Retinal pigment epithelial cell (primary cell): ENCODE measurements around the gene CADPS.

Experiments used
- DNase-seq: peaks from one replicate; pipeline ENCODE4 v3.0.0-alpha.2; 2010; ENCODE audit warnings: low read depth
- H3K4me3 ChIP-seq: 2 replicates; pipeline ENCODE4 v1.5.1; 2011; ENCODE audit warnings: mild to moderate bottlenecking, low read length, control low read depth, moderate library complexity
- TF ChIP-seq, protein P1 (sequence below): conservative IDR thresholded peaks from 2 replicates; pipeline ENCODE4 v1.5.1; 2011; ENCODE audit warnings: low read depth, low read length, control low read depth, inconsistent platforms

The CADPS gene

DNA sequence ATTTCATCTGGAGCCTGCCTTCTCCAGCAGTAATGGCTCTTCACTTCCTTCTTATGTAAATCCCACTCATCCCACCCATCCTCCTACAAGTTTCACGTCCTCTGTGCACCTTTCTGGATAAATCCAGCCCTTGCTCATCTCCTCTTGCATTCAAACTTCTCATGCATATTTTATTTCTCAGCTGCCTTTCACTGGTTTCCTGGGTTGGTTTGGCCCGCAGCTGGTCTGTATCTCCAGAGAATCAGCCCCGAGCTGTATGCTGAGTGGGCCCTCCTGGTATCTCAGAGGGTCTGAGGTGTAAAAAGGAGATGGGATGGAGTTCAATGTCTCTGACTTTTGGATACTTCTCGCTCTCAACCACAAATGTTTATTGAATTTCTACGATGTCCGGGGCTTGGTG is 253.3 kb downstream of the CADPS start:
- H3K4me3 ChIP-seq: no peak overlapping the region
- TF ChIP-seq, protein P1, sequence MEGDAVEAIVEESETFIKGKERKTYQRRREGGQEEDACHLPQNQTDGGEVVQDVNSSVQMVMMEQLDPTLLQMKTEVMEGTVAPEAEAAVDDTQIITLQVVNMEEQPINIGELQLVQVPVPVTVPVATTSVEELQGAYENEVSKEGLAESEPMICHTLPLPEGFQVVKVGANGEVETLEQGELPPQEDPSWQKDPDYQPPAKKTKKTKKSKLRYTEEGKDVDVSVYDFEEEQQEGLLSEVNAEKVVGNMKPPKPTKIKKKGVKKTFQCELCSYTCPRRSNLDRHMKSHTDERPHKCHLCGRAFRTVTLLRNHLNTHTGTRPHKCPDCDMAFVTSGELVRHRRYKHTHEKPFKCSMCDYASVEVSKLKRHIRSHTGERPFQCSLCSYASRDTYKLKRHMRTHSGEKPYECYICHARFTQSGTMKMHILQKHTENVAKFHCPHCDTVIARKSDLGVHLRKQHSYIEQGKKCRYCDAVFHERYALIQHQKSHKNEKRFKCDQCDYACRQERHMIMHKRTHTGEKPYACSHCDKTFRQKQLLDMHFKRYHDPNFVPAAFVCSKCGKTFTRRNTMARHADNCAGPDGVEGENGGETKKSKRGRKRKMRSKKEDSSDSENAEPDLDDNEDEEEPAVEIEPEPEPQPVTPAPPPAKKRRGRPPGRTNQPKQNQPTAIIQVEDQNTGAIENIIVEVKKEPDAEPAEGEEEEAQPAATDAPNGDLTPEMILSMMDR: no peak
- no peak for DNase-seq

DNA sequence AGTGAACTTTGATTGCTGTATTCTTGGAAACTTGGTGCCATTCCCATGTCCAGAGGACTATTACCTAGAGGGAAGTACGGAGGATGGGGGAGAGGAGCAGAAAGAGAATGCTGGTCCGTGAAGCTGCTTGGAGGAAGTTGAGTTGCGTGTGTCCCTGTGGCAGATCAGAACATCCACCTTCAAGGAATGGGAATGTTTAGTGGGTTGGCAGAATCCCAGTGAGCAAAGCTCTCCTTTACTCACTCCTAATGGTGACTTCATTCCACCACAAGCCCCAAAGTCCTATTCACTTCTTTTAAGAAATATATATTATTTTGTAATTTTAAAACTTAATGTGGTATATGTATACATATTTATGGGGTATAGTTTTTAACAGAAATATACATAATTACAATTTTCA is 254.0 kb downstream of the CADPS start:
- TF ChIP-seq, protein P1: no peak
- DNase-seq: no peak
- no peak overlapping the region for H3K4me3 ChIP-seq

DNA sequence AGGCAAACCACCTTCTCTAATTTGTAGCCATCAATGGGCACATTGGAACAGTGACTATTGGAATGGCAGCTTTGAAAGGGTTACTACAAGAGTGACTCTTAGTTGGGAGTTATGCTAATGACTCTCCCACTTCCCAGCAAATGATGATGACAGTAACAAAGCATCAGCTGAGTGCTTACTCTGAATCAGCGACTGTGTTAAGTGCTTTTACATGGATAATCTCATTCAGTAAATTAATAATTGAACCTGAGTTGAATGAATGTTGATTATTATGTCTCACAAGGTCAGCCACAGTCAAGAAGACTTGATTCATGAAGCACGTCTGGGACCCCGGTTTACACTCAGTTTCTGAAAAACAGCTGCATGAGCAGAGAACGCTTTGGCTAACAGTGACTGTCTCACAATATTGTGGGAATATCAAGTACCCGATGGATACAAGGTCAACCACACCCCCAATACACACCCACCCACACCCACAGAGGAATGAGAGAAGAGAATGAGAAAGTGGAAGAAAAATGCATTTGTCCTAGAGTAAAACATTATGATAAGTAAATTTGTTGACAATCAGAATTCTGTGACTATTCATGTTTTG is 259.9 kb downstream of the CADPS start:
- no peak for DNase-seq
- H3K4me3 ChIP-seq: no peak overlapping the region
- TF ChIP-seq, protein P1: no peak

DNA sequence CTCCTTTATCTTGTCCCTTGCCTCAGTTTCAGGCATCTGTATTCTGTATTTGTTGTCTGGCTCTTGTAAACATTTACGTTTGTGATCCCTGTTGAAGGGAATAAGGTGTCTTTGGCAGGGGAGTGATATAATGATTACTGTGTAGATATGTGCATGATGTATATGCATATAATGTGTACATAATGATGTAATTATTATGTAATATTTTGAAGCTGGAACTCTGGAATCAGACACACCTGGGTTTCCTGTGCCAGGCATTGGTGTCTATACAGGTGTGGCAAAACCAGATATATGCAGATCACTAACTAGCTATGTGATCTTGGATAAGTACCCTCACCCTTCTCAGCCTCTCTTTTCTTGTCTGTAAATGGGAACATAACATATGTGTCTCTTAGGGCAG is 260.7 kb downstream of the CADPS start:
- no peak for DNase-seq
- TF ChIP-seq, protein P1: no peak
- no peak overlapping the region for H3K4me3 ChIP-seq

DNA sequence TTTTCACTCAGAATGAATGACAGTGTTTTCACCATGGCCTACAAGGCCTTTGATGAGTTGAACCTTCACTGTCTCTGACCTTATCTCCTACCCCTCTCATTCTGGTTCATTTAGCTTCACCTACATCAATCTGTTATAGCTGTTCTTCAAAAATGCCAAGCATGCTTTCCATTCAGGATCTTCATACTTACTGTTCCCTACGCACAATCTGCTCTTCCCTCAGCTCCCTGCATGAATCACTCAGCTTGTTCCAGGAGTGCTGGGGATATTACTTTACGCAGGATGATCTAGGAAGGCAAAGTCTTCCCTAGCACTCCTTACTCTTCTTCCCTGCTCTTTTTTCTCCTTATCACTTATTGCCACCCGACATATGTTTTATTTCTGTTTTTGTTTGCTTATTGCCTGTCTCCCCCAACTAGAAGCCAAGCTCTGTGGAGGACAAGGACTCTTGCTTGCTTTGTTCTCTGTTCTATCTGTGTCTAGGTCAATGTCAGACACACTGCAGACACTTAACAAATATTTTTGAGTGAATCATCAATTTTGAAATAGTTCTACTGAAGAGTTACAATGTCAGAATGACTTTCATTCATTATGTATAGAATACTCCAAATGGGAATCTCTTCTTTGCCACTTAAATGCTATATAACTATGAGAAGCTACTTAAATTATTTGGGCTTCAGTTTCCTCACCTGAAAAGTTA is 263.5 kb downstream of the CADPS start:
- no peak overlapping the region for H3K4me3 ChIP-seq
- DNase-seq: no peak
- TF ChIP-seq, protein P1: no peak

DNA sequence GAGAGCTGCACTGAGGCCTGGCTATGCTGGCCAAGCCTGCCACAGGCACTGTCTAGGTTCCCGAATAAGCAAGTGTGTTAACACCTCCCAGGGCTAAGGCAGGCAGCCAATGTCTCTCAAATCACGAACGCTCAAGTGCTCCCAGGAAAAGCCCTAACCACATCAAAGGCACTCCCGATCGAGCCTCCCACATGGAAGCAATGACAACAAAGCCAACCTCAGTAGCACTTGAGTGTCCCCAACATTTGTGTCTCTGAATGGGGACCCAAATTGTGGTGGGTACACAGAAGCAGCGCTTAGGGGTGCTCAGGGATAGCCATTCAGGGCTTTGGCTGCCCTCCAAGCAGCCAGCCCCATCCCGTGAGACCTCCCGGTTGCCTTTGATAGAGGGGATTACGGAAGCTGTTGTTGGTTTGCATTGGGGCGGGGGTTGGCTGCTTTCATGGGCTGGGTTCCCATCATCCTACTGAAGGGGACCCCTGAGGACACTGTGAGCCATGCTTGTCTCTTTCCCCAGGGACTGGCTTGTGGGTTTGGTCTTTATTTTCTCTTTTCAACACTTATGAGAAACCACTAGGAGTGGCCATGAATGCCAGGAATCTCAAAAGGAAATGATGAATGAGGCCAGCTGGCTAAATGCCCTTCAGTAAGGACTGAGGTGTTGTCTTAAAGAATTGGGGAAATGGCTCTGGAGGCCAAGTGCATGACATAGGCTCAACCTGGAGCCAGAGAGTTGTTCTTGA is 267.8 kb downstream of the CADPS start:
- TF ChIP-seq, protein P1: no peak
- no peak overlapping the region for H3K4me3 ChIP-seq
- peak; percentile 66 for DNase-seq
